ENCODE results near the gene CHN1.

DNA sequence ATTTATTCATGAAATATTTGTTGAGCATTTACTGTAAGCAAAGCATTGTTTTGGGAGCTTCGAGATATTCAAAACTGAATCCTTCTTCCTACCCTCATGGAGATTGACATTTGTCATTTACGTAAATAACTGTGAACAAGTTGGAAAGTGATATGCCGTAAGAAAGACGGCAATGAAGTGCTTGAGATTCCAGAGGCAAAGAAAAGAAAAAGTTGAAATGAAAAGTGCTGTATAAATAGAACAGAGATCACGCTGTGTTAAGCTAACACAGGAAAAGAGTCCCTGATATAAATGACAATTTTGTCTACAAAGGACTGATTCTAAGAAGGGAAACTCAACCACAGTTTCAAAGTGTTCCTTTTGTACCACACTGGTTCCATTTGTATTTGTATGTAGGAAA lies 242.7 kb downstream of the CHN1 start:
- TF ChIP-seq, protein P1, sequence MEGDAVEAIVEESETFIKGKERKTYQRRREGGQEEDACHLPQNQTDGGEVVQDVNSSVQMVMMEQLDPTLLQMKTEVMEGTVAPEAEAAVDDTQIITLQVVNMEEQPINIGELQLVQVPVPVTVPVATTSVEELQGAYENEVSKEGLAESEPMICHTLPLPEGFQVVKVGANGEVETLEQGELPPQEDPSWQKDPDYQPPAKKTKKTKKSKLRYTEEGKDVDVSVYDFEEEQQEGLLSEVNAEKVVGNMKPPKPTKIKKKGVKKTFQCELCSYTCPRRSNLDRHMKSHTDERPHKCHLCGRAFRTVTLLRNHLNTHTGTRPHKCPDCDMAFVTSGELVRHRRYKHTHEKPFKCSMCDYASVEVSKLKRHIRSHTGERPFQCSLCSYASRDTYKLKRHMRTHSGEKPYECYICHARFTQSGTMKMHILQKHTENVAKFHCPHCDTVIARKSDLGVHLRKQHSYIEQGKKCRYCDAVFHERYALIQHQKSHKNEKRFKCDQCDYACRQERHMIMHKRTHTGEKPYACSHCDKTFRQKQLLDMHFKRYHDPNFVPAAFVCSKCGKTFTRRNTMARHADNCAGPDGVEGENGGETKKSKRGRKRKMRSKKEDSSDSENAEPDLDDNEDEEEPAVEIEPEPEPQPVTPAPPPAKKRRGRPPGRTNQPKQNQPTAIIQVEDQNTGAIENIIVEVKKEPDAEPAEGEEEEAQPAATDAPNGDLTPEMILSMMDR (IDR thresholded peaks at IDR 0.05) = no peak
- no peak for TF ChIP-seq EZH2phosphoT487 (IDR thresholded peaks at IDR 0.05; ENCODE audit: borderline replicate concordance, low read depth)
- TF ChIP-seq RAD21 (IDR thresholded peaks at IDR 0.05; ENCODE audit: low read length) = no peak
- TF ChIP-seq SIN3A (IDR thresholded peaks at IDR 0.05; ENCODE audit: borderline replicate concordance, low read depth, low read length) = no peak
- TF ChIP-seq EP300 (IDR thresholded peaks at IDR 0.05; ENCODE audit: borderline replicate concordance in 1 of 2, low read depth in 1 of 2, low read length in 1 of 2) = no peak
- no peak for TF ChIP-seq RFX5 (IDR thresholded peaks at IDR 0.05; ENCODE audit: low read length)
- TF ChIP-seq, protein P2, sequence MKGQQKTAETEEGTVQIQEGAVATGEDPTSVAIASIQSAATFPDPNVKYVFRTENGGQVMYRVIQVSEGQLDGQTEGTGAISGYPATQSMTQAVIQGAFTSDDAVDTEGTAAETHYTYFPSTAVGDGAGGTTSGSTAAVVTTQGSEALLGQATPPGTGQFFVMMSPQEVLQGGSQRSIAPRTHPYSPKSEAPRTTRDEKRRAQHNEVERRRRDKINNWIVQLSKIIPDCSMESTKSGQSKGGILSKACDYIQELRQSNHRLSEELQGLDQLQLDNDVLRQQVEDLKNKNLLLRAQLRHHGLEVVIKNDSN (IDR thresholded peaks at IDR 0.05; ENCODE audit: borderline replicate concordance, low read depth) = no peak
- TF ChIP-seq, protein P3, sequence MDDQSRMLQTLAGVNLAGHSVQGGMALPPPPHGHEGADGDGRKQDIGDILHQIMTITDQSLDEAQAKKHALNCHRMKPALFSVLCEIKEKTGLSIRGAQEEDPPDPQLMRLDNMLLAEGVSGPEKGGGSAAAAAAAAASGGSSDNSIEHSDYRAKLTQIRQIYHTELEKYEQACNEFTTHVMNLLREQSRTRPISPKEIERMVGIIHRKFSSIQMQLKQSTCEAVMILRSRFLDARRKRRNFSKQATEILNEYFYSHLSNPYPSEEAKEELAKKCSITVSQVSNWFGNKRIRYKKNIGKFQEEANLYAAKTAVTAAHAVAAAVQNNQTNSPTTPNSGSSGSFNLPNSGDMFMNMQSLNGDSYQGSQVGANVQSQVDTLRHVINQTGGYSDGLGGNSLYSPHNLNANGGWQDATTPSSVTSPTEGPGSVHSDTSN (IDR thresholded peaks at IDR 0.05) = no peak
- no peak for TF ChIP-seq RCOR1 (IDR thresholded peaks at IDR 0.05; ENCODE audit: low read length)
- TF ChIP-seq FOXM1 (IDR thresholded peaks at IDR 0.05; ENCODE audit: low read depth) = no peak
- no peak for TF ChIP-seq JUND (IDR thresholded peaks at IDR 0.05)
- no peak for TF ChIP-seq ELF1 (IDR thresholded peaks at IDR 0.05)
